Measurements from ENCODE around the gene COL21A1.

Gene COL21A1

DNA sequence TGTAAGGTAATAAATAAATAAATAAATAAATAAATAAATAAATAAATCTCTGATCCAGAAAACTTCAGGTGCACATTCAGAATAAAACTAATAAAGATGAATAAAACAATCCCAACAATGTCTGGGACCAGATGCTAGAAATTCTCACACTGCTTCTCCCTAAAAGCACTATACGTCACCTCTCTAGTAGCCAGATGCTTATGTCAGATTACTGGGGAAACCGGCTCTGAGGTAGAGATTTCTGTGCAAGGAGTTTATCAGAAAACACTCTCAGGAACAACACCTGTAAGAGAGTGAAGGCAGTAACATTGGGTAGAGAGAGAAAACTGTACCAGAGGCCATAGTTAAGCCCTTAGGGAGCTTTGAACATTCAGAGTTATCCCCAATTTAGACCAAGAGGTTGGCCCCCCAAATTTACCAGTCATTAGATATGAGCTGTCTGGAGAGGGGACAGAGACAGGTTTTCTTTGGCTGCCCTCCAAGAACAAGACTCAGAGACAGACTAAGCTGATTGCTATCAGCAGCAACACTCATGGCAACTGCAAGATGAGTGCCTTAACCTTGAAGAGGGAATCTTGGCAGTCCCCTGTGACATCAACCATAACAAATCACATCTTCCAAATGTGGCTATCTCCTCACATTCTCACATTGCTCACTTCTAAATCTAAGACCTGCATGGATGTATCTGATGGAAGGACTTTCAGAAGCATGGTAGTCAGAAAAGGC, 220.8 kb downstream of the COL21A1 start:
- no peak overlapping the region for H2BK120ac ChIP-seq (ENCODE audit: low read depth, low read length)
- no peaks in the 10 kb centered on the region for H3K4me1 ChIP-seq (ENCODE audit: control insufficient read depth, insufficient read depth, low read depth, low read length)
- no peak overlapping the region for H3K27ac ChIP-seq (ENCODE audit: low read length, poor library complexity, severe bottlenecking)
- H3K79me1 ChIP-seq (replicated peaks; ENCODE audit: low read length, poor library complexity, severe bottlenecking), result no peaks in the 10 kb centered on the region
- H3K4me2 ChIP-seq (ENCODE audit: low read length, poor library complexity, severe bottlenecking), result no peak overlapping the region
- DNase-seq, result no peak
- no peak overlapping the region for H4K8ac ChIP-seq (ENCODE audit: low read length)
- no peak overlapping the region for H3K4ac ChIP-seq (ENCODE audit: low read depth in 1 of 2, low read length in 2 of 2)
- H3K9ac ChIP-seq (ENCODE audit: low read length), result no peak overlapping the region
- no peak overlapping the region for H3K18ac ChIP-seq (ENCODE audit: low read depth in 1 of 2, low read length in 2 of 2)
- WGBS, result 90% methylated on average over 2 of the region's 2 CpGs
- no peak overlapping the region for H3K14ac ChIP-seq (ENCODE audit: low read length in 2 of 2)
- H3K9me3 ChIP-seq (ENCODE audit: control insufficient read depth, low read length), result no peaks in the 10 kb centered on the region
- no peak overlapping the region for H2AFZ ChIP-seq (ENCODE audit: low read depth, low read length)
- H3K23ac ChIP-seq (ENCODE audit: low read length in 2 of 2), result no peak overlapping the region
- no peak overlapping the region for H2BK12ac ChIP-seq (ENCODE audit: low read length in 2 of 2)
- no peak overlapping the region for H3K4me3 ChIP-seq (ENCODE audit: insufficient read depth in 1 of 2, low read depth in 1 of 2, low read length in 2 of 2)
- no peaks in the 10 kb centered on the region for H3K27me3 ChIP-seq (ENCODE audit: control insufficient read depth in 1 of 2, insufficient read depth in 1 of 2, low read length in 2 of 2)
- no peak overlapping the region for H2BK15ac ChIP-seq (ENCODE audit: low read depth, poor library complexity, severe bottlenecking)
- no peak overlapping the region for H2BK5ac ChIP-seq (ENCODE audit: low read depth, low read length, poor library complexity, severe bottlenecking)
- H2AK5ac ChIP-seq (ENCODE audit: low read length, severe bottlenecking), result no peak overlapping the region
- H3K36me3 ChIP-seq (ENCODE audit: control insufficient read depth in 1 of 2, insufficient read depth in 2 of 2, low read depth in 1 of 2, low read length in 2 of 2), result no peaks in the 10 kb centered on the region
- no peak overlapping the region for H4K91ac ChIP-seq (ENCODE audit: low read length)

- Histone ChIP-seq H3K27me3 (ENCODE audit: control insufficient read depth in 1 of 2, insufficient read depth in 1 of 2, low read length in 2 of 2) (no peaks in the 10 kb centered on the region), H2BK120ac (ENCODE audit: low read depth, low read length) (no peak overlapping the region), H4K91ac (ENCODE audit: low read length) (no peak overlapping the region), H3K4ac (ENCODE audit: low read depth in 1 of 2, low read length in 2 of 2) (no peak overlapping the region), H2AK5ac (ENCODE audit: low read length, severe bottlenecking) (no peak overlapping the region), H3K79me1 (replicated peaks; ENCODE audit: low read length, poor library complexity, severe bottlenecking) (no peaks in the 10 kb centered on the region), H3K27ac (ENCODE audit: low read length, poor library complexity, severe bottlenecking) (no peak overlapping the region), H3K9ac (ENCODE audit: low read length) (no peak overlapping the region), H3K9me3 (ENCODE audit: control insufficient read depth, low read length) (no peaks in the 10 kb centered on the region), H3K23ac (ENCODE audit: low read length in 2 of 2) (no peak overlapping the region), H3K14ac (ENCODE audit: low read length in 2 of 2) (no peak overlapping the region), H3K18ac (ENCODE audit: low read depth in 1 of 2, low read length in 2 of 2) (no peak overlapping the region), H4K8ac (ENCODE audit: low read length) (no peak overlapping the region), H3K36me3 (ENCODE audit: control insufficient read depth in 1 of 2, insufficient read depth in 2 of 2, low read depth in 1 of 2, low read length in 2 of 2) (no peaks in the 10 kb centered on the region), H3K4me3 (ENCODE audit: insufficient read depth in 1 of 2, low read depth in 1 of 2, low read length in 2 of 2) (no peak overlapping the region), H2BK12ac (ENCODE audit: low read length in 2 of 2) (no peak overlapping the region), H2BK15ac (ENCODE audit: low read depth, poor library complexity, severe bottlenecking) (no peak overlapping the region), H3K4me1 (ENCODE audit: control insufficient read depth, insufficient read depth, low read depth, low read length) (no peaks in the 10 kb centered on the region), H2BK5ac (ENCODE audit: low read depth, low read length, poor library complexity, severe bottlenecking) (no peak overlapping the region), H2AFZ (ENCODE audit: low read depth, low read length) (no peak overlapping the region), H3K4me2 (ENCODE audit: low read length, poor library complexity, severe bottlenecking) (no peak overlapping the region)
- peak; percentile 21 for DNase-seq
These were observed 221.6 kb downstream of the COL21A1 start for GRCh38 chr6:56025795-56026194.

GRCh38 chr6:56024931-56025330, 222.4 kb downstream of the COL21A1 start:
- H3K4ac ChIP-seq (ENCODE audit: low read depth in 1 of 2, low read length in 2 of 2), result no peak overlapping the region
- H3K9ac ChIP-seq (ENCODE audit: low read length), result peak overlapping the region; percentile 16
- no peak overlapping the region for H3K23ac ChIP-seq (ENCODE audit: low read length in 2 of 2)
- no peak overlapping the region for H3K27ac ChIP-seq (ENCODE audit: low read length, poor library complexity, severe bottlenecking)
- no peak overlapping the region for H3K14ac ChIP-seq (ENCODE audit: low read length in 2 of 2)
- H3K27me3 ChIP-seq (ENCODE audit: control insufficient read depth in 1 of 2, insufficient read depth in 1 of 2, low read length in 2 of 2), result no peaks in the 10 kb centered on the region
- H4K91ac ChIP-seq (ENCODE audit: low read length), result no peak overlapping the region
- no peak overlapping the region for H2BK15ac ChIP-seq (ENCODE audit: low read depth, poor library complexity, severe bottlenecking)
- H3K9me3 ChIP-seq (ENCODE audit: control insufficient read depth, low read length), result peaks cover 3% of the 10 kb centered on the region
- H3K18ac ChIP-seq (ENCODE audit: low read depth in 1 of 2, low read length in 2 of 2), result no peak overlapping the region
- H3K4me1 ChIP-seq (ENCODE audit: control insufficient read depth, insufficient read depth, low read depth, low read length), result no peaks in the 10 kb centered on the region
- no peak overlapping the region for H2BK5ac ChIP-seq (ENCODE audit: low read depth, low read length, poor library complexity, severe bottlenecking)
- no peak overlapping the region for H3K4me2 ChIP-seq (ENCODE audit: low read length, poor library complexity, severe bottlenecking)
- no peaks in the 10 kb centered on the region for H3K79me1 ChIP-seq (replicated peaks; ENCODE audit: low read length, poor library complexity, severe bottlenecking)
- H2AFZ ChIP-seq (ENCODE audit: low read depth, low read length), result no peak overlapping the region
- H4K8ac ChIP-seq (ENCODE audit: low read length), result no peak overlapping the region
- 91% methylated on average over 5 of the region's 5 CpGs for WGBS
- H2BK12ac ChIP-seq (ENCODE audit: low read length in 2 of 2), result no peak overlapping the region
- no peaks in the 10 kb centered on the region for H3K36me3 ChIP-seq (ENCODE audit: control insufficient read depth in 1 of 2, insufficient read depth in 2 of 2, low read depth in 1 of 2, low read length in 2 of 2)
- no peak overlapping the region for H2BK120ac ChIP-seq (ENCODE audit: low read depth, low read length)
- no peak overlapping the region for H2AK5ac ChIP-seq (ENCODE audit: low read length, severe bottlenecking)
- peak overlapping the region in 1 of 2 experiments; percentile 55 for H3K4me3 ChIP-seq (ENCODE audit: insufficient read depth in 1 of 2, low read depth in 1 of 2, low read length in 2 of 2)
- DNase-seq, result no peak

- Histone ChIP-seq H2BK5ac (ENCODE audit: low read depth, low read length, poor library complexity, severe bottlenecking) (no peak overlapping the region), H2BK15ac (ENCODE audit: low read depth, poor library complexity, severe bottlenecking) (no peak overlapping the region), H3K4me1 (ENCODE audit: control insufficient read depth, insufficient read depth, low read depth, low read length) (no peaks in the 10 kb centered on the region), H3K4me3 (ENCODE audit: insufficient read depth in 1 of 2, low read depth in 1 of 2, low read length in 2 of 2) (no peak overlapping the region), H3K36me3 (ENCODE audit: control insufficient read depth in 1 of 2, insufficient read depth in 2 of 2, low read depth in 1 of 2, low read length in 2 of 2) (no peaks in the 10 kb centered on the region), H2AK5ac (ENCODE audit: low read length, severe bottlenecking) (no peak overlapping the region), H3K27ac (ENCODE audit: low read length, poor library complexity, severe bottlenecking) (no peak overlapping the region), H2BK120ac (ENCODE audit: low read depth, low read length) (no peak overlapping the region), H3K9ac (ENCODE audit: low read length) (no peak overlapping the region), H3K4me2 (ENCODE audit: low read length, poor library complexity, severe bottlenecking) (no peak overlapping the region), H3K27me3 (ENCODE audit: control insufficient read depth in 1 of 2, insufficient read depth in 1 of 2, low read length in 2 of 2) (no peaks in the 10 kb centered on the region), H3K14ac (ENCODE audit: low read length in 2 of 2) (no peak overlapping the region), H3K9me3 (ENCODE audit: control insufficient read depth, low read length) (peaks cover 3% of the 10 kb centered on the region), H4K91ac (ENCODE audit: low read length) (no peak overlapping the region), H2BK12ac (ENCODE audit: low read length in 2 of 2) (no peak overlapping the region), H2AFZ (ENCODE audit: low read depth, low read length) (no peak overlapping the region), H3K18ac (ENCODE audit: low read depth in 1 of 2, low read length in 2 of 2) (no peak overlapping the region), H3K79me1 (replicated peaks; ENCODE audit: low read length, poor library complexity, severe bottlenecking) (no peaks in the 10 kb centered on the region), H3K4ac (ENCODE audit: low read depth in 1 of 2, low read length in 2 of 2) (no peak overlapping the region), H4K8ac (ENCODE audit: low read length) (no peak overlapping the region), H3K23ac (ENCODE audit: low read length in 2 of 2) (no peak overlapping the region)
- 95% methylated on average over 3 of the region's 3 CpGs for WGBS
- DNase-seq, result no peak
These were observed 223.6 kb downstream of the COL21A1 start for GRCh38 chr6:56023829-56024228.
